ENCODE measurements around the gene IFFO2. TPM values are rescaled to one million over a fixed set of nuclear protein-coding genes. Genes with fewer than 3 reads are reported as not detected.

IFFO2 gene
- total and polyA plus RNA-seq, 10 of the 15 experiments (the other 5 are each of a cell fraction or from before 2014, with no cell fraction given) = 1.2 to 18.4 (median 6.7) TPM

- TF ChIP-seq PAX8 (IDR thresholded peaks at IDR 0.05) (no peak), RELB (IDR thresholded peaks at IDR 0.05; ENCODE audit: low read depth) (no peak), ZBTB40 (IDR thresholded peaks at IDR 0.05; ENCODE audit: borderline replicate concordance) (no peak), BACH1 (IDR thresholded peaks at IDR 0.05; ENCODE audit: borderline replicate concordance) (no peak), SREBF1 (IDR thresholded peaks at IDR 0.05; ENCODE audit: low read length) (no peak), CHD1 (IDR thresholded peaks at IDR 0.05; ENCODE audit: low read depth, low read length) (no peak), SKIL (IDR thresholded peaks at IDR 0.05; ENCODE audit: low read depth, poor library complexity, severe bottlenecking) (no peak)
Observed at GRCh38 chr1:18919956-18920355, 36.5 kb downstream of the IFFO2 start (continued).

All from GM12878 (cell line).